Measurements from ENCODE around the gene ZNF253. TPM values are rescaled to one million over a fixed set of nuclear protein-coding genes. Genes with fewer than 3 reads are reported as not detected.
"Not testable (repeated sequence)": the region's sequence is repeated elsewhere in the genome, so short reads cannot be mapped to it uniquely, and the experiment has no call there.

ZNF253 gene
- 2.6 and 4.4 TPM in 2 replicates for total RNA-seq

- DNase-seq (ENCODE audit: low read depth in 2 of 2) = peak; percentile 96
These were observed at the start of gene ZNF253 for GRCh38 chr19:19865750-19866610. Gene ZNF253, plus strand, starts transcription at chr19:19865882. Its CDS starts 115 bp downstream, at chr19:19865997.

GRCh38 chr19:19816679-19817078 is 49.0 kb upstream of the ZNF253 start:
- DNase-seq (ENCODE audit: low read depth in 2 of 2) = no peak

DNA sequence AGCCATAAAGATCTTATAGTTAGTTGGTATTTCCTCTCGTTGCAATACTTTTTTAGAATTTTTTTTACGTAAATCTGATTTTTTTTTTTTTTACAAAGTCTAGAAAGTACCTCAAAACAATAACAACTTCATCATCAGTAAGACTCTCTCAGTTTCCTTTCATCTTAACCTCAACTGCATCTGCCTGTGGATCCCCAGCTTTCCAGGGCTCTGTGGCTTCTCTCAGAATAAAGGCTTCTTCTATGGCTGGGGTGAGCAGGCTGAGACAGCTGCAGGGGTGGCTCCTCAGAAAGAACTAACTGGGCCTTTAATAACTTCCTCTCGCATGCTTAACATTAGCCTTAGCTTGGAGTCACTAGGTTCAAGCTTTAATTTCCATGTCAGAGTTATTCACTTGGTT is 48.3 kb upstream of the ZNF253 start:
- no peak for DNase-seq (ENCODE audit: low read depth in 2 of 2)

DNA sequence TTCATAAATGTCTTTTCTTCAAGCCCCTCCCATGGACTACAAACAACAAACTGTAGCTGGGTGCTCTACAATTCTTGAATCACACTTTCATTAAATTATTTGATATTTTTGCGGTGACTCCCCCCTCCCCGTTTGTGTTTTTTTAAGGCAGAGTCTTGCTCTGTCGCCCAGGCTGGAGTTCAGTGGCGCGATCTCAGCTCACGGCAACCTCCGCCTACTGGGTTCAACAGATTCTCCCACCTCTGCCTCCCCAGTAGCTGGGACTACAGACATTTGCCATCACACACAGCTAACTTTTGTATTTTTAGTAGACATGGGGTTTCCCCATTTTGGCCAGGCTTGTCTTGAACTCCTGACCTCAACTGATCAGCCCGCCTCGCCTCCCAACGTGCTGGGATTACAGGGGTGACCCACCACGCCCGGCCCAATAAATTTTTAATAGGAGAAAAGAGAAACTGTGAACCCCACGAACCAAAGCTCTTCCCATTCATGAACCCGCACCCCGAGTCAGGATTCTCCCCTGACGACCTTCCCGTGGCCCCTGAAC is 44.8 kb upstream of the ZNF253 start:
- DNase-seq (ENCODE audit: low read depth in 2 of 2) = peak in 1 of 2 donors; percentile 11

DNA sequence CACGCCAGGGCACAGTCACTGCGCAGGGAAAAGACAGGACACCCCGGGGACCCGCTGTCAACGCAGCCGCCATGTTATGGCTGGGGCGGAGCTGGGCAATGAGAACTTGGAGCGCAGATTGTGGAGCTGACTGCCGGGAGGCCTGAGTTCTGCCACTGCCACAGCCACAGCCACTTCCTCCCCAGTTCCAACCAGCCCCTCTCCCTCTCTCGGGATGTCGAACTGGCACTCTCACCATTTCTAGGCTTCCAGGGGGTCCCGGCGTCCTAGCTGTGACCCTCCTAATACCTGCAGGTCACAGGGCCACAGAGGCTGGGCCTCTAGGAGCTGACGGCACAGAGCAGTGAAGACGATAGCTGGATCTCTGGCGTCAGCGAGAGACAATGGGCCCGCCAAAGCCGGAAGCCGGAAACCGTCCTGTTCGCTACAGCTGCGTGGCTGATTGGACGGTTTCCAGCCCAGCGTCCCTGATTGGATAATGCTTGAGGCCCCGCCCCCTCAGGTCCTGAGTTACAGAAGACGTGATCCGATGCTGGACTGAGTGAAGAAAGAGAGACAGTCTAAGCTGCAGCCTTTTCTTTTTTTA is 44.2 kb upstream of the ZNF253 start, which contains the start of gene ZNF506:
ZNF506 (minus strand) TSS at position 385 of the 586 bp plus-strand sequence; CDS start at position 238, 147 bp downstream.
- DNase-seq (ENCODE audit: low read depth in 2 of 2) = peak; percentile 95 to 96

GRCh38 chr19:19821976-19822375 is 43.7 kb upstream of the ZNF253 start:
- DNase-seq (ENCODE audit: low read depth in 2 of 2) = peak in 1 of 2 donors; percentile 26

GRCh38 chr19:19823916-19824315 is 41.8 kb upstream of the ZNF253 start:
- DNase-seq (ENCODE audit: low read depth in 2 of 2) = no peak

DNA sequence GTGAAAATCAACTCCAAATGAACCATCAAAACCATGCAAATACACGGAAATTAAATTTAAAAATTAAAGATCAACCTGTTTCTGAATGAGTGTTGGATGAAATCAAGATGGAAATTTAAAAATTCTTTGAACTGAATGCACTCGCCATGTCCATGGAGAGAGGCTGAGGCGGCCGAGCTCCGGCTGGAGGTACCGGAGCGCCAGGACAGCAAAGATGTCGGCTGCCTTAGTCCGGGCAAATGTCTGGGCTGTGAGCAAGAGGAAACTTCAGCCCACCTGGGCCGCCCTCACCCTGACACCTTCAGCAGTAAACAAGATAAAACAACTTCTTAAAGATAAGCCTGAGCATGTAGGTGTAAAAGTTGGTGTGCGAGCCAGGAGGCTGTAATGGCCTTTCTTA is 38.8 kb upstream of the ZNF253 start:
- no peak for DNase-seq (ENCODE audit: low read depth in 2 of 2)

- DNase-seq (ENCODE audit: low read depth in 2 of 2) = no peak
These were observed 30.1 kb upstream of the ZNF253 start for GRCh38 chr19:19835560-19836038.

DNA sequence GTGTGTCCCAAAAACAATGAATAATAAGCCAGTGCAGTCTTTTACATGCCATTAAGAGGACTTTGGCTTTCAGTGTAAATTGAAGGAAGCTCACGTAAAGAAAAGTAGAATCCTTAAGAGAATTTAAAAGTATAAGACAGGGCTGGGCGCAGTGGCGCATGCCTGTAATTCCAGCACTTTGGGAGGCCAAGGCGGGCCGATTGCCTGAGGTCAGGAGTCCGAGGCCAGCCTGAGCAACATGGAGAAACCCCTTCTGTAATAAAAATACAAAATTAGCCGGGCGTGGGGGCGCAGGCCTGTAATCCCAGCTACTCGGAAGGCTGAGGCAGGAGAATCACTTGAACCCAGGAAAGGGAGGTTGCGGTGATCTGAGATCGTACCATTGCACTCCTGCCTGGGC is 17.9 kb upstream of the ZNF253 start:
- DNase-seq (ENCODE audit: low read depth in 2 of 2) = no peak

DNA sequence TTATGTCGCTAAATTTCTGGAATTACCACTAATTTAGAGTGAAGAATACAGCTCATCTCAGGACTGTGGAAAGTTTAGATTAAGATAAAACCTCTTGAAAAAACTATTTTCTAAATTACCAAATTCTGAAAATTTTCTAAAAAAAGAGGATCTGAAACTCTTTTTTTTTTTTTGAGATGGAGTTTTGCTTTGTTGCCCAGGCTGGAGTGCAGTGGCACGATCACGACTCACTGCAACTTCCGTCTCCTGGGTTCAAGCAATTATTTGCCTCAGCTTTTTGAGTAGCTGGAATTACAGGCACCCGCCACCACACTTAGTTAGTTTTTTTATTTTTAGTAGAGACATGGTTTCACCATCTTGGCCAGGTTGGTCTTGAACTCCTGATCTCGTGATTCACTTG is 16.6 kb upstream of the ZNF253 start:
- no peak for DNase-seq (ENCODE audit: low read depth in 2 of 2)

GRCh38 chr19:19851740-19852139 is 13.9 kb upstream of the ZNF253 start:
- not testable (repeated sequence) for DNase-seq (ENCODE audit: low read depth in 2 of 2)

- no peak for DNase-seq (ENCODE audit: low read depth in 2 of 2)
These were observed 6.9 kb upstream of the ZNF253 start for GRCh38 chr19:19858751-19859150.

DNA sequence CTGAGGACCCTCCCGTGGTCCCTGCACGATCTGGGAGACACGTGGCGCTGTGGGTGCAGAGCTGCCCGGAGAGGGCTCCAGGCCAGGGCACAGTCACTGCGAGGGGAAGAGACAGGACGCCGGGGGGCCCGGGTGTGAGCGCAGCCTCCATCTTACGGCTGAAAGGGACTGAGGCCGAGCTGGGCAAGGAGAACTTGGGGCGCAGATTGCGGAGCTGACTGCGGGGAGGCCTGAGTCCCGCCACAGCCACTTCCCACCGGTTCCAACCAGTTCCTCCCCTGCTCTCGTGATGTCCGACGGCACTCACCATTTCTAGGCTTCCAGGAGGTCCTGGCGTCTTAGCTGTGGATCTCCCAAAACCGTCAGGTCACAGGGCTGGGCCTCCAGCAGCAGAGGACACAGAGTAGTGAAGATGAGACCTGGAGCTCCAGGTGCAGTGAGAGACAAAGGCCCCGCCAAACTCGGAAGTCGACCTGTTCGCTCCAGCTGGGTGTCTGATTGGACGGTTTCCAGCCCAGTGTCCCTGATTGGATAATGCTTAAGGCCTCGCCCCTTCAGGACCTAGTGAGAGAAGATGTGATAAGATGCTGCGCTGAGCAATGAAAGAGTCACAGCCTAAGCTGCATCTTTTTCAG is 4.8 kb upstream of the ZNF253 start:
- DNase-seq (ENCODE audit: low read depth in 2 of 2) = no peak

- DNase-seq (ENCODE audit: low read depth in 2 of 2) = peak; percentile 14 to 28
These were observed 1.0 kb downstream of the ZNF253 start for GRCh38 chr19:19866611-19867248.

- DNase-seq (ENCODE audit: low read depth in 2 of 2) = not testable (repeated sequence)
These were observed 4.4 kb downstream of the ZNF253 start for GRCh38 chr19:19870086-19870485.

- DNase-seq (ENCODE audit: low read depth in 2 of 2) = no peak
These were observed 6.2 kb downstream of the ZNF253 start for GRCh38 chr19:19871932-19872331.

DNA sequence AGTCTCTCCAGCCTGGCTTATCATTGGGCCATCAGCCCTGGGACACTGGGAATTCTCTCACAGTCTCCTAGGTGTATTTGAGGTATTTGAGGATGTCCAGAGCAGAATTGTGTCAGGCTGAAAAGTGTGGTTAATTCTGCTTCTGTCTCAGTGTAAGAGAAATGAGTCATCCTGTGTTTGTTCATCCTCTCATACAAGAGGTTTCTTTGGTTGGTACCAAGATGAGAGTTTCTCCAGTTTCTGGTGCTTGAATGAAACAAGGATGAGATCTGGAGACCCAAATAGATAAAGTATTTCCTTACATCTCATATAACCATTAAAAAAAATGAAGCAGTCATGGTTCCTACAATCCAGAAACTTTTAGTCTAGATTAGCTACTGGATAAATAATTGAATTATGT is 7.7 kb downstream of the ZNF253 start:
- peak in 1 of 2 donors; percentile 1 for DNase-seq (ENCODE audit: low read depth in 2 of 2)

DNA sequence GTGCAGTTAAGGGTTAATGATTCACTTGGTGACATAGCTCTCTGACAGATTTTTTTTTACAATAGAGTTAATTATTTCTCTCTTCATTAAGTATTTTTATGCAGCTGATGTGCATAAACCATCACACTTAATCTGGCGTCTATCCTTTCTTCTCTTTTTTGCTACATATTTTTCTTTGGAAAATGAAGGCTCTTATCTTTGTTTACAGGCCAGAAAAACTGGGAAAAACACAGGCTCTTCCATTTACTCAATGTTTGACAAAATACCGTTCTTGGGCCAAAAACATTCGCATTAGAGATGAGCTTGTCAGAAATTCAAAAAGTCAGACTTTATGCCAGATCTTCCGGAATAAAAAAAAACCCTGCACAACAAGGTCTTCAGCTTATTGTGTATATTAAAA is 12.0 kb downstream of the ZNF253 start:
- DNase-seq (ENCODE audit: low read depth in 2 of 2) = no peak

DNA sequence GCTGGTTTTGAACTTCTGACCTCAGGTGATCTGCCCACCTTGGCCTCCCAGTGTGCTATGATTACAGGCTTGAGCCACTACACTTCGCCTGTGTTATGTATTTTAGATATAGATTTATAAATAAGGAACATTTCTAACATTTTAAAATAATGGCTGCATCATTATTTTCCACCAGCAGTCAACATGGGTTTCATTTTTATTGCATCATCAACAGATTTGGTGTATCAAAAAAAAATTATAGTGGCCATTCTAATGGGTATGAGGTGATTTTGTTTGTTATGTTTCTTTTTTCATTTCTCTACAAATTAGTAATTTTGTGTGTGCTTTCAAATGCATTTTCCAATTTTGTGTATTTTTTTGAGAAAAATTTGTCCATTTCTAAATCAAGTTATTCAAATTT is 18.9 kb downstream of the ZNF253 start:
- no peak for DNase-seq (ENCODE audit: low read depth in 2 of 2)

Data from lung microvascular endothelial cell (primary cell).